H1 (cell line): Measurements from ENCODE around the gene GULP1. TPM values are rescaled to one million over a fixed set of nuclear protein-coding genes. Genes with fewer than 3 reads are reported as not detected.

ENCODE experiments used
- CHD1 ChIP-seq: IDR thresholded peaks from 2 replicates; pipeline ENCODE4 v1.6.1; 2012; ENCODE audit warnings: low read depth, low read length, improper control_type of control experiment
- CHD7 ChIP-seq: fragments of 300-600 bp; sonication (generic); IDR thresholded peaks from 2 replicates; pipeline ENCODE4 v1.7.1; 2012; ENCODE audit warnings: low read length, moderate library complexity, mild to moderate bottlenecking, inconsistent platforms; ENCODE audit not compliant: insufficient replicate concordance
- CTBP2 ChIP-seq: IDR thresholded peaks from 2 replicates; pipeline ENCODE4 v1.7.0; 2011; ENCODE audit warnings: borderline replicate concordance, mild to moderate bottlenecking, moderate library complexity, mixed read lengths, low read length; ENCODE audit not compliant: insufficient read depth, insufficient read length
- EZH2 ChIP-seq: fragments of 200-600 bp; sonication (generic); IDR thresholded peaks from 2 replicates; pipeline ENCODE4 v1.7.1; 2012; ENCODE audit warnings: low read depth, mild to moderate bottlenecking, moderate library complexity, low read length, inconsistent platforms; ENCODE audit not compliant: severe bottlenecking
- NANOG ChIP-seq: IDR thresholded peaks from 2 replicates; pipeline ENCODE4 v1.6.1; 2011; ENCODE audit warnings: low read length, low read depth, mild to moderate bottlenecking, inconsistent platforms; ENCODE audit not compliant: insufficient read depth, poor library complexity, severe bottlenecking
- POLR2A ChIP-seq, 2 experiments: IDR thresholded peaks; 1 replicate in 1 of 2; 2 replicates in 1 of 2; pipeline ENCODE4 v1.6.1; 2011; ENCODE audit warnings: low read depth in 2 of 2, low read length in 2 of 2, mild to moderate bottlenecking in 2 of 2; ENCODE audit errors: control extremely low read depth in 1 of 2
- POLR2AphosphoS5 ChIP-seq: IDR thresholded peaks from 2 replicates; pipeline ENCODE4 v1.6.1; 2011; ENCODE audit warnings: low read depth, low read length
- SIX5 ChIP-seq: IDR thresholded peaks from 2 replicates; pipeline ENCODE4 v1.6.1; 2011; ENCODE audit warnings: mild to moderate bottlenecking, low read depth, low read length
- SP4 ChIP-seq: IDR thresholded peaks from 2 replicates; pipeline ENCODE4 v1.6.1; 2012; ENCODE audit warnings: low read length, inconsistent platforms
- polyA plus RNA-seq, 7 experiments: library from polyadenylated mRNA; depleted of rRNA in 3 of 7; stranded (reverse) in 5 of 7; unstranded in 2 of 7; fragments of >200 nt in 5 of 7; fragments of 200-250 nt in 2 of 7; gene quantifications; 1 replicate in 5 of 7; 2 replicates in 1 of 7; 4 replicates in 1 of 7; pipeline versions ENCODE4 v1.2.1 to v1.2.3, GENCODE V29; 2011 to 2013; ENCODE audit warnings: missing spikeins in 2 of 7, mixed read lengths in 2 of 7
- total RNA-seq: library from RNA; stranded (reverse); fragmentation: NEBNext Ultra II Directional; extraction: Animal tissue kit (Norgen Biotek cat#: 25700); gene quantifications from 2 replicates; pipeline ENCODE4 v1.2.1, GENCODE V29; 2021

The GULP1 gene
- total and polyA plus RNA-seq, 2 of the 8 experiments (the other 6 are each of a cell fraction or from before 2014, with no cell fraction given) = 69.7 to 139 TPM

GRCh38 chr2:188623995-188624643 lies 332.4 kb downstream of the GULP1 start (continued):
- TF ChIP-seq POLR2A (IDR thresholded peaks at IDR 0.05; ENCODE audit: control extremely low read depth in 1 of 2, low read depth in 2 of 2, low read length in 2 of 2) (no peak), EZH2 (no peak), POLR2AphosphoS5 (no peak), NANOG (no peak), CTBP2 (no peak), SP4 (no peak), CHD7 (no peak), SIX5 (no peak), CHD1 (no peak)
